Upper lobe of right lung (tissue), 1 donor: Measurements from ENCODE around the gene VARS1. TPM values are rescaled to one million over a fixed set of nuclear protein-coding genes. Genes with fewer than 3 reads are reported as not detected.
A peak's percentile ranks its signal among the peaks of the same experiment; 100 is the strongest.
"Not testable (repeated sequence)": the region's sequence is repeated elsewhere in the genome, so short reads cannot be mapped to it uniquely, and the experiment has no call there.

Experiments
- ATAC-seq: fragments of 200-7000 bp; cut with Tn5 transposase; one replicate; pipeline ENCODE4 v1.9.1; 2020; ENCODE audit warnings: mild to moderate bottlenecking, moderate library complexity
- DNase-seq: peaks from one replicate; pipeline ENCODE4 v3.0.0-alpha.2; 2020
- H3K27ac ChIP-seq: fragments of 200-600 bp; one replicate; pipeline ENCODE4 v1.8.0; 2022
- H3K27me3 ChIP-seq: fragments of 200-600 bp; one replicate; pipeline ENCODE4 v1.8.0; 2022; ENCODE audit warnings: mild to moderate bottlenecking
- H3K36me3 ChIP-seq: fragments of 200-600 bp; one replicate; pipeline ENCODE4 v1.8.0; 2022
- H3K4me1 ChIP-seq: fragments of 200-600 bp; one replicate; pipeline ENCODE4 v1.8.0; 2022
- H3K4me3 ChIP-seq: fragments of 200-600 bp; one replicate; pipeline ENCODE4 v1.8.0; 2022; ENCODE audit warnings: mild to moderate bottlenecking
- H3K9me3 ChIP-seq: fragments of 200-600 bp; one replicate; pipeline ENCODE4 v1.8.0; 2022
- intact Hi-C: fragments of 100-400 bp; cut with DNase I; formaldehyde crosslinking; loops from one replicate; pipeline ENCODE4 v1.11.0; 2022
- total RNA-seq: library from RNA; stranded (reverse); fragmentation: NEBNext Ultra II Directional; extraction: Animal tissue kit (Norgen Biotek cat#: 25700); gene quantifications from one replicate; pipeline ENCODE4 v1.2.1, GENCODE V29; 2021
- TF ChIP-seq, protein P1 (sequence below): fragments of 200-600 bp; IDR thresholded peaks from one replicate; pipeline ENCODE4 v1.8.0; 2022; ENCODE audit warnings: antibody characterized with exemption
- donor health status: DM: no; HTN: yes; CAD: no; lungs with severe emphysema.

Gene VARS1
- total RNA-seq, 1 donor from 2014 or later: 53.0 TPM

DNA sequence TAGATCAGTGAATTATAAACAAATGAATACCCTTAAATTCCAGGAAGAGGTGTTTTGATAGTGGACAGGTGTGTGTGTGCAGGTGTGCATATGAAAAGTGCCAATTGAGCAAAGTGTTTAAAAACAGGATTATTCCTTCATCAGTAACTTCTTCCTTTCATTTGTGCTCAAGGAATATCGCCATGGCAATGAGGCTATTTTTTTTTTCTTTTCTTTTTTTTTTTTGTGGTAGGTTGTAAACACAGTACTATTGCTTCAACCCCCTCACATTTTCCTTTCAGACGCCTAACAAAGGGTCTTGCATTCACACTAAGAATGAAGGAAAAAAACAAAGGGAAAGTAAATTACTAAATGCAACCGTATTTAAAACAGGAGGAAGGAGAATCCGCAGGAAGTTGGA is 30.0 kb upstream of the VARS1 start:
- Histone ChIP-seq H3K9me3 (no peaks in the 10 kb centered on the region), H3K27me3 (no peaks in the 10 kb centered on the region), H3K27ac (peak overlapping the region; percentile 89), H3K4me3 (no peak overlapping the region), H3K36me3 (no peaks in the 10 kb centered on the region), H3K4me1 (peaks cover 49% of the 10 kb centered on the region)
- ATAC-seq: no peak
- no peak for DNase-seq
- intact Hi-C loops: no loop called here
- TF ChIP-seq, protein P1, sequence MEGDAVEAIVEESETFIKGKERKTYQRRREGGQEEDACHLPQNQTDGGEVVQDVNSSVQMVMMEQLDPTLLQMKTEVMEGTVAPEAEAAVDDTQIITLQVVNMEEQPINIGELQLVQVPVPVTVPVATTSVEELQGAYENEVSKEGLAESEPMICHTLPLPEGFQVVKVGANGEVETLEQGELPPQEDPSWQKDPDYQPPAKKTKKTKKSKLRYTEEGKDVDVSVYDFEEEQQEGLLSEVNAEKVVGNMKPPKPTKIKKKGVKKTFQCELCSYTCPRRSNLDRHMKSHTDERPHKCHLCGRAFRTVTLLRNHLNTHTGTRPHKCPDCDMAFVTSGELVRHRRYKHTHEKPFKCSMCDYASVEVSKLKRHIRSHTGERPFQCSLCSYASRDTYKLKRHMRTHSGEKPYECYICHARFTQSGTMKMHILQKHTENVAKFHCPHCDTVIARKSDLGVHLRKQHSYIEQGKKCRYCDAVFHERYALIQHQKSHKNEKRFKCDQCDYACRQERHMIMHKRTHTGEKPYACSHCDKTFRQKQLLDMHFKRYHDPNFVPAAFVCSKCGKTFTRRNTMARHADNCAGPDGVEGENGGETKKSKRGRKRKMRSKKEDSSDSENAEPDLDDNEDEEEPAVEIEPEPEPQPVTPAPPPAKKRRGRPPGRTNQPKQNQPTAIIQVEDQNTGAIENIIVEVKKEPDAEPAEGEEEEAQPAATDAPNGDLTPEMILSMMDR: no peak

DNA sequence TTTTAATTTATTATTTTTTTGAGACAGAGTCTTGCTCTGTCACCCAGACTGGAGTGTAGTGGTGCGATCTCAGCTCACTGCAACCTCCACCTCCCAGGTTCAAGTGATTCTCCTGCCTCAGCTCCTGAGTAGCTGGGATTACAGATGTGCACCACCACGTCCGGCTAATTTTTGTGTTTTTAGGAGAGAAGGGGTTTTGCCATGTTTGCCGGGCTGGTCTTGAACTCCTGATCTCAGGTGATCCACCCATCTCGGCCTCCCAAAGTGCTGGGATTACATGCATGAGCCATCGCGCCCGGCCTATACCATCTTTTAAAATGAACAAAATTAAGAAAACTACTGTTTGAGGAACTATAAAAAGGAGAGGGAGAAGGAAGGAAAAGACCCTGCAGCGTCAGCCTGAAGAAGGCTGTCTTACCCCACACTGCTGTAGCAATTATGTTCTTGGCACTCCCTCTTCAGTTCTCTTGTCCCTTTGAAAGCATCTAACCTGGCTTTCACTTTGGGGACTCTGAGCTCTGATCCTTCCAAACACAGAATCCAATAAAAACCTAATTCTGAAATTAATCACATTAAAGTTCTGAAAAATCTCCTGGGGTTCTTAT is 28.1 kb upstream of the VARS1 start:
- ATAC-seq, H3K36me3 ChIP-seq, intact Hi-C loops, H3K27me3 ChIP-seq, H3K9me3 ChIP-seq, DNase-seq, H3K4me3 ChIP-seq: not testable (repeated sequence)
- Histone ChIP-seq H3K4me1 (peaks cover 65% of the 10 kb centered on the region), H3K27ac (peak overlapping the region; percentile 99)

DNA sequence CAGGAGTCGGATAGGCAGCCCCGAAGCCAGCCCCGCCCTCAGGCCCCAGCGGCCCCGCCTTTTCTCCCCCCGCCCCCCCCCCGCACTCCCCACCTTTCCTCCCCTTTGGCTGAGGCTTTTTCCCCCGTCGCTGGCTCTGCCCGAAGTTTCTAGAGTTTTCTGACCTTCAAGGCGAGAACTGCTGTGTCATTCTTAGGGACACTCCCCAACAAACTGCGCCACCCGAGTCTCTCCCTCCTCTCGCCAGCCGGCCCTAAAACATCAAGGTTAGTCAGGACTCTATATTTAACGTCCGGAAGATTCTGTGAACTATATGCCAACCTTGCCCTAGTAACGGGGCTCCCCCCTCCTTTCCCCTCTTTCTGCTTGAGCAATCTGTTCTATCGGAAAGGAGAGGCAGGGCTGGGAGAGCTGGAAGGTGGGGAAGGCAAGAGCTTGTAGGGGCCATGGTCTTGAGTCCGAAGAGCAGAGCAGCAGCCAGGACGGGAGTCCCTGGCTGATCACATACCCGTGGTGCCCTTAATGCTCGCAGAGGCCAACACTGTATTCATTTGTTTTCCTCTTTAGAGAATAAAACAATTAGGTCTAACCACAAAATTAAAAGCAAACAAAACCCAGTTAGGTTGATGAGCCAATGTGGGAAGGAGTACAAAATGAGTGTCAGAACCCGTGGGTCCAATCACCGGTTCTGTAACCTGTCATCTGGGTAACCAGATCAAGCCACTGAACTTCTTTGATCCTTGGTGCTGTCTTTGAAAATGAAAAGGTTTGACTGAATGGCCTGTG is 26.7 kb upstream of the VARS1 start:
- Histone ChIP-seq H3K4me1 (peaks cover 73% of the 10 kb centered on the region), H3K4me3 (peak overlapping the region; percentile 59), H3K27me3 (no peaks in the 10 kb centered on the region), H3K27ac (peak overlapping the region; percentile 99), H3K36me3 (no peaks in the 10 kb centered on the region), H3K9me3 (no peaks in the 10 kb centered on the region)
- DNase-seq: peak; percentile 85
- intact Hi-C loops: no loop called here
- ATAC-seq: peak; percentile 80
- TF ChIP-seq, protein P1: no peak

DNA sequence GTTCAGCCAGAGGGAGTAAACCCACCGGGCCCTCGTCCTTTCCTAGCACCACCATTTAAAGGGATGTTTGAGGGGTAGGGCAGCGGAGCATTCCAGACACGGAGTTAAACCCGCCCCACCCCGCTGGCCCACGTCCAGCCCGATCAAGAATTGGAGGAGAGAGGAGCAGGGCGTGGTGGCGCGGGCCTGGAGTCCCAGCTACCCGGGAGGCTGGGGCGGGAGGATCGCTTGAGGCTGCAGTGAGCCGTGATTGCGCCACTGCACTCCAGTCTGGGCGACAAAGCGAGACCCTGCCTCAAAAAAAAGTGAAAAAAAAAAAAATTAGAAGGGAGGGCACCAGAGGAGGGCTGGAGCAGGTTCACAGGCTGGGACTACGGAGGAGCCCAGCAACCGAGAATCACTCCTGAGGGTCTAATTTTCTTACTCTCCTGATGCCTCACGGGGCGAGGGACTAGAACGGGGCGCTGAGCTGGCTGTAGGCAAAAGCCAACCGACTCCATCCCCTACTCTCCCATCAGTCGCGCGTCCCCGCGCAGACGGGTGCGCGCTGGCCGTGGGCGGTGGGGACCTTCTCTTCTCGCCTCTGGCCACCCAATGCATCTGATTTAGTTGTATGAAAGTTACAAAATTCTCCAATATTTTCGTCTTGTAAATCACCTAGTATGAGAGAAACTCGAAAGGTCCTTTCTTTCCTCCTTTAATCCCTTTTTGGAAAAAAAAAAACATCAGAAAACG is 25.9 kb upstream of the VARS1 start:
- Histone ChIP-seq H3K9me3 (no peaks in the 10 kb centered on the region), H3K4me3 (peak overlapping the region; percentile 59), H3K36me3 (no peaks in the 10 kb centered on the region), H3K27me3 (no peaks in the 10 kb centered on the region), H3K4me1 (peaks cover 72% of the 10 kb centered on the region), H3K27ac (peak overlapping the region; percentile 99)
- intact Hi-C loops: no loop called here
- TF ChIP-seq, protein P1: no peak
- ATAC-seq (peak; percentile 70), DNase-seq (peak; percentile 88)

DNA sequence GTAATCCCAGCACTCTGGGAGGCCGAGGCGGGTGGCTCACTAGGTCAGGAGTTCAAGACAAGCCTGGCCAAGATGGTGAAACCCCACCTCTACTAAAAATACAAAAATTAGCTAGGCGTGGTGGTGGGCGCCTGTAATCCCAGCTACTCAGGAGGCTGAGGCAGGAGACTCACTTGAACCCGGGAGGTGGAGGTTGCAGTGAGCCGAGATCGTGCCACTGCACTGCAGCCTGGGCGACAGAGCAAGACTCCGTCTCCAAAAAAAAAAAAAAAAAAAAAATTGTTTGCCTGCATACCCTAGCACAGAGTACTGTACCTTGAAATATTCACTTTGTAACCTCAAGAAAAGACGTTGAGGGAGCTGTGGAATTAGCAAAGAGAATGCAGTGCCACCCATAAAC is 24.8 kb upstream of the VARS1 start:
- H3K4me1 ChIP-seq: peaks cover 61% of the 10 kb centered on the region
- not testable (repeated sequence) for ATAC-seq

DNA sequence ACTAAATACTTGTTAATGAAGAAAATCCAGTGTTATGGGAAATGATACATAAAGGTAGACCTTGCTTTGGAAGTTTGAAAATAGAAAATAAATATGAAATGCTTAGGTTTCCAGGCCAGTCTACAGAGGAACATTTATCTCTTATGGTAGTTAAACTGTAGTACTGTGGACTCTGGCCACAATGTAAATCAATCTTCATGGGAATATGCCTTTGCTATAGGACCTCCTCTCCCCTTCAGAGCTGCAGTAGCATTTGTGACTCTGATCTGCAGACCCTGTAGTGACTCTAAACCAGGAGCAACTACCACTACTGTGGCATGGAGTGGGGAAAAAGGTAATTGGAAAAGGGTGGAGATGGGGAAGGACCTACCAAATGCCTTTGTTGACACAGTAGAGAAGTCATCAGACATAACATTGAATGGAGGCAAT is 24.3 kb upstream of the VARS1 start:
- Histone ChIP-seq H3K4me1 (peaks cover 56% of the 10 kb centered on the region), H3K4me3 (peak overlapping the region; percentile 68), H3K27me3 (no peaks in the 10 kb centered on the region), H3K27ac (no peak overlapping the region), H3K36me3 (no peaks in the 10 kb centered on the region), H3K9me3 (no peaks in the 10 kb centered on the region)
- no peak for ATAC-seq
- TF ChIP-seq, protein P1: no peak
- DNase-seq: no peak
- intact Hi-C loops: no loop called here

More for the DNA sequence above, 24.8 kb upstream of the VARS1 start:
- intact Hi-C loops, H3K36me3 ChIP-seq, H3K27me3 ChIP-seq, DNase-seq, H3K9me3 ChIP-seq, H3K4me3 ChIP-seq: not testable (repeated sequence)
- peak overlapping the region; percentile 99 for H3K27ac ChIP-seq

DNA sequence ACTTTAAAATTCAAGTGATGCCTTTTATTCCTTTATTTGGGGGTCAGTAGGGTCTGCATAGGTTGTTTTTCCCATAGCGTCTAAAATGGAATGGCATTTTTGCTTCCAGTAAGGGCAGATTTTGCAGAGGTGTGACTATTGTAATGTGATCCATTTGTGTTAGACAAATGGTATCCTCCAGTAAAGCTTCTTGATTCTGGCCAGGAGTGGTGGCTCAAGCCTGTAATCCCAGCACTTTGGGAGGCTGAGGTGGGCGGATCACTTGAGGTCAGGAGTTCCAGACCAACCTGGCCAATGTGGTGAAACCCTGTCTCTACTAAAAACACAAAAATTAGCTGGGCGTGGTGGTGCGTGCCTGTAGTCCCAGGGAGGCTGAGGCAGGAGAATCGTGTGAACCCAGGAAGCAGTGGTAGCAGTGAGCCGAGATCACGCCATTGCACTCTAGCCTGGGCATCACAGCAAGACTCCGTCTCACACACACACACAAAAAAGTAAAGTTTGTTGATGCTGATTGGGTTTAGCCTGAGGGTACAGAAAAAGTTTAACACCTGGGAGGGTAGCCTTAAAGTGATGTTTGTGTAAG is 22.5 kb upstream of the VARS1 start:
- Histone ChIP-seq H3K4me3 (peak overlapping the region; percentile 68), H3K27ac (peak overlapping the region; percentile 63), H3K4me1 (peaks cover 52% of the 10 kb centered on the region)
- intact Hi-C loops, H3K9me3 ChIP-seq, H3K27me3 ChIP-seq, DNase-seq, ATAC-seq, H3K36me3 ChIP-seq: not testable (repeated sequence)

DNA sequence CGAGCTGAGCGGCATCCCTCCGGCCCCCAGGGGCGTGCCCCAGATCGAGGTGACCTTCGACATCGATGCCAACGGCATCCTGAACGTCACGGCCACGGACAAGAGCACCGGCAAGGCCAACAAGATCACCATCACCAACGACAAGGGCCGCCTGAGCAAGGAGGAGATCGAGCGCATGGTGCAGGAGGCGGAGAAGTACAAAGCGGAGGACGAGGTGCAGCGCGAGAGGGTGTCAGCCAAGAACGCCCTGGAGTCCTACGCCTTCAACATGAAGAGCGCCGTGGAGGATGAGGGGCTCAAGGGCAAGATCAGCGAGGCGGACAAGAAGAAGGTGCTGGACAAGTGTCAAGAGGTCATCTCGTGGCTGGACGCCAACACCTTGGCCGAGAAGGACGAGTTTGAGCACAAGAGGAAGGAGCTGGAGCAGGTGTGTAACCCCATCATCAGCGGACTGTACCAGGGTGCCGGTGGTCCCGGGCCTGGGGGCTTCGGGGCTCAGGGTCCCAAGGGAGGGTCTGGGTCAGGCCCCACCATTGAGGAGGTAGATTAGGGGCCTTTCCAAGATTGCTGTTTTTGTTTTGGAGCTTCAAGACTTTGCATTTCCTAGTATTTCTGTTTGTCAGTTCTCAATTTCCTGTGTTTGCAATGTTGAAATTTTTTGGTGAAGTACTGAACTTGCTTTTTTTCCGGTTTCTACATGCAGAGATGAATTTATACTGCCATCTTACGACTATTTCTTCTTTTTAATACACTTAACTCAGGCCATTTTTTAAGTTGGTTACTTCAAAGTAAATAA is 21.8 kb upstream of the VARS1 start:
- H3K36me3 ChIP-seq, H3K27me3 ChIP-seq, ATAC-seq, DNase-seq, H3K9me3 ChIP-seq, intact Hi-C loops: not testable (repeated sequence)
- H3K4me3 ChIP-seq: peak overlapping the region; percentile 68
- H3K4me1 ChIP-seq: peaks cover 47% of the 10 kb centered on the region
- H3K27ac ChIP-seq: peak overlapping the region; percentile 63
